OCI-LY7 (cell line): ENCODE data around the gene TMEM229A. TPM values are rescaled to one million over a fixed set of nuclear protein-coding genes. Genes with fewer than 3 reads are reported as not detected.
"Not testable (repeated sequence)": the region's sequence is repeated elsewhere in the genome, so short reads cannot be mapped to it uniquely, and the experiment has no call there.

Experiments
- Bru-seq: library from RNA; stranded (reverse); fragments of 400-500 nt; gene quantifications from one replicate; lab custom pipeline; 2021; lab: Mats Ljungman, UMichigan
- BruChase-seq, 2 experiments: library from RNA; stranded (reverse); fragments of 400-500 nt; gene quantifications; one replicate each; lab custom pipeline; 2021; lab: Mats Ljungman, UMichigan
- BruUV-seq: library from RNA; stranded (reverse); fragments of 400-500 nt; replicated peaks from 2 replicates; lab custom pipeline; 2021; lab: Mats Ljungman, UMichigan
- CTCF ChIA-PET: fragments of 300-600 bp; sonication (Branson Sonifier 250); formaldehyde crosslinking; loops from one replicate; lab custom pipeline; 2022; ENCODE audit warnings: antibody characterized with exemption; ENCODE audit not compliant: unreplicated experiment; lab: Charles Lee
- POLR2A ChIA-PET: fragments of 300-600 bp; sonication (Branson Sonifier 250); formaldehyde crosslinking; loops from one replicate; lab custom pipeline; 2022; ENCODE audit warnings: antibody characterized with exemption; lab: Charles Lee
- DNase-seq: peaks from one replicate; pipeline ENCODE4 v3.0.0-alpha.2; 2015; ENCODE audit warnings: low spot score
- H2AFZ ChIP-seq: fragments of 200-600 bp; sonication (generic), shearing (Covaris generic); 2 replicates; pipeline ENCODE4 v1.6.1; 2014; ENCODE audit warnings: mild to moderate bottlenecking, antibody characterized with exemption, low read length, moderate library complexity
- H3K27ac ChIP-seq: fragments of 200-600 bp; sonication (generic); 2 replicates; pipeline ENCODE4 v1.5.1; 2014; ENCODE audit warnings: mixed run types, low read depth, mild to moderate bottlenecking, moderate library complexity, low read length, inconsistent platforms; ENCODE audit not compliant: poor library complexity, severe bottlenecking
- H3K36me3 ChIP-seq: fragments of 200-600 bp; sonication (generic); 2 replicates; pipeline ENCODE4 v1.6.1; 2014; ENCODE audit warnings: mild to moderate bottlenecking, antibody characterized with exemption, low read length, moderate library complexity, mixed read lengths; ENCODE audit not compliant: insufficient read depth
- H3K4me1 ChIP-seq: fragments of 200-600 bp; sonication (generic); 2 replicates; pipeline ENCODE4 v1.5.1; 2014; ENCODE audit warnings: mild to moderate bottlenecking, low read length; ENCODE audit not compliant: insufficient read depth, poor library complexity, severe bottlenecking
- H3K4me2 ChIP-seq: fragments of 200-600 bp; sonication (generic); 2 replicates; pipeline ENCODE4 v1.6.1; 2014; ENCODE audit warnings: mild to moderate bottlenecking, low read length
- H3K4me3 ChIP-seq: fragments of 200-600 bp; sonication (generic); 2 replicates; pipeline ENCODE4 v1.5.1; 2014; ENCODE audit warnings: mild to moderate bottlenecking, low read depth, low read length; ENCODE audit not compliant: poor library complexity, severe bottlenecking
- H3K79me2 ChIP-seq: fragments of 200-600 bp; sonication (generic); 2 replicates; pipeline ENCODE4 v1.6.1; 2016; ENCODE audit warnings: low read depth, mild to moderate bottlenecking, low read length, moderate library complexity, mixed read lengths; ENCODE audit not compliant: insufficient read depth
- H3K9me2 ChIP-seq: fragments of 200-600 bp; sonication (generic); 2 replicates; pipeline ENCODE4 v1.6.1; 2016; ENCODE audit warnings: mild to moderate bottlenecking, low read length, mixed read lengths; ENCODE audit not compliant: insufficient read depth
- H3K9me3 ChIP-seq: fragments of 200-600 bp; sonication (generic); 2 replicates; pipeline ENCODE4 v1.6.1; 2014; ENCODE audit warnings: mild to moderate bottlenecking, mixed run types, low read length, mixed read lengths
- H4K20me1 ChIP-seq: fragments of 200-600 bp; sonication (generic); 2 replicates; pipeline ENCODE4 v1.6.1; 2014; ENCODE audit warnings: mild to moderate bottlenecking, antibody characterized with exemption, low read length, moderate library complexity, mixed read lengths; ENCODE audit not compliant: insufficient read depth
- EZH2phosphoT487 ChIP-seq: fragments of 200-600 bp; sonication (generic); IDR thresholded peaks from 2 replicates; pipeline ENCODE4 v1.6.1; 2018; ENCODE audit warnings: low read depth, borderline replicate concordance, mild to moderate bottlenecking, mixed run types, antibody characterized with exemption, low read length, moderate library complexity, mixed read lengths
- intact Hi-C: fragments of 100-400 bp; cut with micrococcal nuclease; formaldehyde crosslinking; loops from one replicate; pipeline ENCODE4 v1.10.0; 2022; ENCODE audit not compliant: unreplicated experiment
- long read RNA-seq: library from polyadenylated mRNA; stranded (forward); transcript quantifications from one replicate; pipeline ENCODE4 v2.0.0, GENCODE V29; 2022
- total RNA-seq, 2 experiments: library from RNA; depleted of rRNA in 1 of 2; stranded (reverse); fragments of >200 nt in 1 of 2; shearing (Covaris generic) in 1 of 2; gene quantifications; 2 replicates each; pipeline ENCODE4 v1.2.3, GENCODE V29; 2014 to 2022
- TF ChIP-seq, protein P1 (sequence below): fragments of 200-600 bp; sonication (generic); conservative IDR thresholded peaks from 2 replicates; pipeline ENCODE4 v1.5.1; 2014; ENCODE audit warnings: mild to moderate bottlenecking, antibody characterized with exemption, low read length, moderate library complexity, mixed read lengths

Gene TMEM229A
- total RNA-seq (2014; rRNA removed; shearing (Covaris generic)): not detected in 2 replicates
- not detected in 2 replicates for total RNA-seq (2022)
- not detected for Bru-seq, nascent RNA
- not detected for BruChase-seq, experiment 1, labeled RNA remaining after a 6-hour chase
- not detected for BruChase-seq, experiment 2, labeled RNA remaining after a 2-hour chase
- long read RNA-seq: 0 reads

DNA sequence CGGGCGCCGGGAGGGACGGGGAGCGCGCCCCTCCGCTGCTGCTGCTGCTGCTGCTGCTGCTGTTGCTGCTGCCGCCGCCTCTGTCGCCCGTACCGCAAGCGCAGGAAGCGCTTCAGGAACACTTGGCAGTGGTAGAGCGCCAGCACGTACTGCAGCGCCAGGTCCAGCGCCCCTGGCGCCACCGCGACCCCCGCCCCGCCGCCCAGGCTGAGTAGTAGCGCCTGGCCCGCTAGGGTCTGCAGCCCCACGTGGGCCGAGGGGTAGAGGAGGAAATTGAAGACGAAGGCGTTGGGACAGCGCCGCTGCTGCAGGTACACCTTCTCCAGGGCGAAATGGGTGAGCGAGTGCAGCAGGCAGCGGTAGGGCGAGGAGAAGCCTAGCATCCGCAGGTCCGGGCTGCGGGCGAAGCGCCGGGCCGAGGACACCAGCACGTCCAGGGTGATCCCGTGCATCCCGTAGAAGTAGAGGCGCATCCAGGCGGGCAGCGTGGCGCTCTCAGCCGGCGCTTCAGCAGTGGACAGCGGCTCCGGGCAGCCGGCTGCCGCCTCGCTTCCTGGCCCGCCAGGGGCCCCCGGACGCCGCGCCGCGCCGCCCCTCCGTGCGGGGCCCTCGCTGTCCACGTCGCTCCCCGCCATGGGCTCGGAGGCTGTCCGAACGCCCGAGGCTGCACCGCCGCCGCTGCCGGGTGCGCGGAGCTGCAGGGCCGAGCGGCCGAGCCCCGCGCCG lies at the start of gene TMEM229A:
Gene TMEM229A (minus strand): TSS at position 699 of the 726 bp plus-strand sequence. CDS start 64 bp downstream, at position 635.
- H3K4me3 ChIP-seq: no peak within 1 kb of the TSS
- CTCF ChIA-PET: no interaction called here
- BruUV-seq: no TSS peak
- H3K79me2 ChIP-seq: no peaks in the 10 kb centered on the region
- H2AFZ ChIP-seq: no peak within 1 kb of the TSS
- no peak within 1 kb of the TSS for H3K27ac ChIP-seq
- no peaks in the 10 kb centered on the region for H3K36me3 ChIP-seq
- TF ChIP-seq, protein P1, sequence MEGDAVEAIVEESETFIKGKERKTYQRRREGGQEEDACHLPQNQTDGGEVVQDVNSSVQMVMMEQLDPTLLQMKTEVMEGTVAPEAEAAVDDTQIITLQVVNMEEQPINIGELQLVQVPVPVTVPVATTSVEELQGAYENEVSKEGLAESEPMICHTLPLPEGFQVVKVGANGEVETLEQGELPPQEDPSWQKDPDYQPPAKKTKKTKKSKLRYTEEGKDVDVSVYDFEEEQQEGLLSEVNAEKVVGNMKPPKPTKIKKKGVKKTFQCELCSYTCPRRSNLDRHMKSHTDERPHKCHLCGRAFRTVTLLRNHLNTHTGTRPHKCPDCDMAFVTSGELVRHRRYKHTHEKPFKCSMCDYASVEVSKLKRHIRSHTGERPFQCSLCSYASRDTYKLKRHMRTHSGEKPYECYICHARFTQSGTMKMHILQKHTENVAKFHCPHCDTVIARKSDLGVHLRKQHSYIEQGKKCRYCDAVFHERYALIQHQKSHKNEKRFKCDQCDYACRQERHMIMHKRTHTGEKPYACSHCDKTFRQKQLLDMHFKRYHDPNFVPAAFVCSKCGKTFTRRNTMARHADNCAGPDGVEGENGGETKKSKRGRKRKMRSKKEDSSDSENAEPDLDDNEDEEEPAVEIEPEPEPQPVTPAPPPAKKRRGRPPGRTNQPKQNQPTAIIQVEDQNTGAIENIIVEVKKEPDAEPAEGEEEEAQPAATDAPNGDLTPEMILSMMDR: no peak
- TF ChIP-seq EZH2phosphoT487: no peak
- DNase-seq: no peak
- intact Hi-C loops: no loop called here
- H3K4me1 ChIP-seq: no peaks in the 10 kb centered on the region
- H4K20me1 ChIP-seq: no peaks in the 10 kb centered on the region
- H3K9me3 ChIP-seq: no peaks in the 10 kb centered on the region
- POLR2A ChIA-PET: no interaction called here
- H3K4me2 ChIP-seq: no peak within 1 kb of the TSS
- no peaks in the 10 kb centered on the region for H3K9me2 ChIP-seq

DNA sequence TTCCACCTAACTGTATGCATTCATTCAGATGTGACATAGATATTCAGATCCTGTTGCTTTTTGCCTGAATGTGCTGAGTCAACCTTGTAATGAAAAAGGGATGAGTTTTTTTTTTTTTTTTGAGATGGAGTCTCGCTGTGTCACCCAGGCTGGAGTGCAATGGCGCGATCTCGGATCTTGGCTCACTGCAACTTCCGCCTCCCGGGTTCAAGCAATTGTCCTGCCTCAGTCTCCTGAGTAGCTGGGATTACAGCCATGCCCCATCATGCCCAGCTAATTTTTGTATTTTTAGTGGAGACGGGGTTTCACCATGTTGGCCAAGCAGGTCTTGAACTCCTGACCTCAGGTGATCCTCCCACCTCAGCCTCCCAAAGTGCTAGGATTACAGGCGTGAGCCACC lies 49.4 kb upstream of the TMEM229A start:
- H3K4me2 ChIP-seq, H4K20me1 ChIP-seq, H3K9me3 ChIP-seq, BruUV-seq, POLR2A ChIA-PET, H3K4me1 ChIP-seq, CTCF ChIA-PET, DNase-seq, H2AFZ ChIP-seq, H3K27ac ChIP-seq, H3K4me3 ChIP-seq, H3K9me2 ChIP-seq, intact Hi-C loops, H3K36me3 ChIP-seq, H3K79me2 ChIP-seq: not testable (repeated sequence)

DNA sequence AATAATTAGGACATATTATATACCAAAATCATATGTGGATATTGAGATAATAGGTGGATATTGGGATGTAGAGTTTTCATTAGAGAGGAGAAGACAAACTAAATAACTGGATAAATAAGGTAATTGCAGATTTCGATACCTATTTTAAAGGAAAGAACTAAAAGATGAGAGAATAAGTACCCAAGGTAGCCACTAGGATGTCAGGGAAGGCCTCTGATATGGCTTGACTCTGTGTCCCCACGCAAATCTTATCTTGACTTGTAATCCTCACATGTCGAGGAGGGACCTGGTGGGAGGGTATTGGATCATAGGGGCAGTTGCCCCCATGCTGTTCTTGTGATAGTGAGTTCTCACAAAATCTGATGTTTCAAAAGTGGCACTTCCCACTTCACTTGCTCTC lies 44.7 kb upstream of the TMEM229A start:
- POLR2A ChIA-PET: no interaction called here

More for the DNA sequence above, 44.7 kb upstream of the TMEM229A start:
- Histone ChIP-seq H2AFZ (no peak overlapping the region), H3K79me2 (no peaks in the 10 kb centered on the region), H3K36me3 (no peaks in the 10 kb centered on the region), H3K9me2 (no peaks in the 10 kb centered on the region), H3K4me2 (no peak overlapping the region), H4K20me1 (no peaks in the 10 kb centered on the region; the same call in 1 of the 2 replicates), H3K27ac (no peak overlapping the region), H3K9me3 (no peaks in the 10 kb centered on the region), H3K4me1 (no peaks in the 10 kb centered on the region), H3K4me3 (no peak overlapping the region)
- no TSS peak for BruUV-seq
- CTCF ChIA-PET: no interaction called here
- TF ChIP-seq EZH2phosphoT487: no peak
- TF ChIP-seq, protein P1: no peak
- DNase-seq: no peak
- intact Hi-C loops: no loop called here
